HepG2 (cell line): Measurements from ENCODE around the gene MRPL14. TPM values are rescaled to one million over a fixed set of nuclear protein-coding genes. Genes with fewer than 3 reads are reported as not detected.
A peak's percentile ranks its signal among the peaks of the same experiment; 100 is the strongest.

Source experiments
- FOXK1 ChIP-seq: sonication (generic); formaldehyde crosslinking; IDR thresholded peaks from 2 replicates; pipeline ENCODE4 v1.4.0; 2020; ENCODE audit warnings: low read depth, missing genetic modification reagents, borderline replicate concordance
- GRHL1 ChIP-seq: sonication (generic); formaldehyde crosslinking; conservative IDR thresholded peaks from 2 replicates; pipeline ENCODE4 v1.8.0; 2022; ENCODE audit warnings: missing genetic modification reagents
- HCFC1 ChIP-seq: fragments of 150-350 bp; IDR thresholded peaks from 2 replicates; pipeline ENCODE4 v1.6.1; 2014; ENCODE audit warnings: low read depth, low read length
- KAT7 ChIP-seq: IDR thresholded peaks from 2 replicates; pipeline ENCODE4 v1.6.1; 2018; ENCODE audit warnings: borderline replicate concordance, missing compliant biosample characterization
- MAFG ChIP-seq: sonication (generic); formaldehyde crosslinking; IDR thresholded peaks from 2 replicates; pipeline ENCODE4 v1.5.1; 2020; ENCODE audit warnings: mild to moderate bottlenecking, missing genetic modification reagents
- MAZ ChIP-seq, 2 experiments: sonication (generic) in 1 of 2; formaldehyde crosslinking in 1 of 2; IDR thresholded peaks; 2 replicates each; pipeline versions ENCODE4 v1.5.0 to v1.6.1; 2012 to 2020; ENCODE audit warnings: low read depth in 2 of 2, mild to moderate bottlenecking in 2 of 2, borderline replicate concordance in 1 of 2, improper control_type of control experiment in 1 of 2, low read length in 1 of 2, missing genetic modification reagents in 1 of 2, moderate library complexity in 1 of 2
- NFE2 ChIP-seq: sonication (generic); formaldehyde crosslinking; IDR thresholded peaks from 2 replicates; pipeline ENCODE4 v1.4.0; 2020; ENCODE audit warnings: missing genetic modification reagents
- PBX3 ChIP-seq: sonication (generic); formaldehyde crosslinking; IDR thresholded peaks from 2 replicates; pipeline ENCODE4 v1.8.1; 2023; ENCODE audit warnings: missing genetic modification reagents, inconsistent platforms, borderline replicate concordance
- TRIM24 ChIP-seq: sonication (generic); formaldehyde crosslinking; IDR thresholded peaks from 2 replicates; pipeline ENCODE4 v1.8.0; 2022; ENCODE audit warnings: mild to moderate bottlenecking, missing genetic modification reagents
- ZBTB38 ChIP-seq: sonication (generic); formaldehyde crosslinking; IDR thresholded peaks from 2 replicates; pipeline ENCODE4 v1.5.1; 2020; ENCODE audit warnings: mild to moderate bottlenecking, missing genetic modification reagents
- ZFP1 ChIP-seq: IDR thresholded peaks from 2 replicates; pipeline ENCODE4 v1.6.1; 2016
- ZNF232 ChIP-seq: sonication (generic); formaldehyde crosslinking; IDR thresholded peaks from 2 replicates; pipeline ENCODE4 v1.4.0; 2020; ENCODE audit warnings: missing genetic modification reagents, borderline replicate concordance
- ZNF44 ChIP-seq: sonication (generic); formaldehyde crosslinking; IDR thresholded peaks from 2 replicates; pipeline ENCODE4 v1.5.1; 2020; ENCODE audit warnings: mild to moderate bottlenecking, missing genetic modification reagents
- ZNF446 ChIP-seq: sonication (generic); formaldehyde crosslinking; IDR thresholded peaks from 2 replicates; pipeline ENCODE4 v1.5.0; 2020; ENCODE audit warnings: mild to moderate bottlenecking, missing genetic modification reagents
- ZNF512 ChIP-seq: sonication (generic); formaldehyde crosslinking; IDR thresholded peaks from 2 replicates; pipeline ENCODE4 v1.4.0; 2020; ENCODE audit warnings: mild to moderate bottlenecking, missing genetic modification reagents
- ZNF720 ChIP-seq: sonication (generic); formaldehyde crosslinking; IDR thresholded peaks from 2 replicates; pipeline ENCODE4 v1.4.0; 2020; ENCODE audit warnings: missing genetic modification reagents
- polyA plus RNA-seq, 8 experiments: library from polyadenylated mRNA; depleted of rRNA in 3 of 8; stranded (reverse) in 7 of 8; unstranded in 1 of 8; fragments of >200 nt; fragmentation: Illumina TruSeq in 4 of 8; extraction: Trizol in 4 of 8; gene quantifications; 2 replicates each; pipeline versions ENCODE4 v1.2.1 to v1.2.3, GENCODE V29; 2011 to 2016; ENCODE audit warnings: low read depth in 4 of 8, missing spikeins in 1 of 8, mixed read lengths in 1 of 8; ENCODE audit not compliant: insufficient read depth in 1 of 8
- total RNA-seq, 5 experiments: library from RNA; depleted of rRNA; stranded (reverse); fragments of >200 nt; fragmentation: Illumina TruSeq; extraction: Trizol; gene quantifications; 2 replicates each; pipeline ENCODE4 v1.2.3, GENCODE V29; 2016; ENCODE audit warnings: low read depth in 1 of 5
- TF ChIP-seq, protein P1 (sequence below): sonication (generic); formaldehyde crosslinking; IDR thresholded peaks from 2 replicates; pipeline ENCODE4 v1.5.0; 2020; ENCODE audit warnings: missing genetic modification reagents
- TF ChIP-seq, protein P2 (sequence below): IDR thresholded peaks from 2 replicates; pipeline ENCODE4 v1.6.1; 2016
- TF ChIP-seq, protein P3 (sequence below): sonication (generic); formaldehyde crosslinking; IDR thresholded peaks from 2 replicates; pipeline ENCODE4 v1.8.0; 2022; ENCODE audit warnings: mild to moderate bottlenecking, missing genetic modification reagents, moderate library complexity

MRPL14 gene
- total and polyA plus RNA-seq, 2 of the 13 experiments (the other 11 are each of a cell fraction or from before 2014, with no cell fraction given) = 157 to 178 TPM

DNA sequence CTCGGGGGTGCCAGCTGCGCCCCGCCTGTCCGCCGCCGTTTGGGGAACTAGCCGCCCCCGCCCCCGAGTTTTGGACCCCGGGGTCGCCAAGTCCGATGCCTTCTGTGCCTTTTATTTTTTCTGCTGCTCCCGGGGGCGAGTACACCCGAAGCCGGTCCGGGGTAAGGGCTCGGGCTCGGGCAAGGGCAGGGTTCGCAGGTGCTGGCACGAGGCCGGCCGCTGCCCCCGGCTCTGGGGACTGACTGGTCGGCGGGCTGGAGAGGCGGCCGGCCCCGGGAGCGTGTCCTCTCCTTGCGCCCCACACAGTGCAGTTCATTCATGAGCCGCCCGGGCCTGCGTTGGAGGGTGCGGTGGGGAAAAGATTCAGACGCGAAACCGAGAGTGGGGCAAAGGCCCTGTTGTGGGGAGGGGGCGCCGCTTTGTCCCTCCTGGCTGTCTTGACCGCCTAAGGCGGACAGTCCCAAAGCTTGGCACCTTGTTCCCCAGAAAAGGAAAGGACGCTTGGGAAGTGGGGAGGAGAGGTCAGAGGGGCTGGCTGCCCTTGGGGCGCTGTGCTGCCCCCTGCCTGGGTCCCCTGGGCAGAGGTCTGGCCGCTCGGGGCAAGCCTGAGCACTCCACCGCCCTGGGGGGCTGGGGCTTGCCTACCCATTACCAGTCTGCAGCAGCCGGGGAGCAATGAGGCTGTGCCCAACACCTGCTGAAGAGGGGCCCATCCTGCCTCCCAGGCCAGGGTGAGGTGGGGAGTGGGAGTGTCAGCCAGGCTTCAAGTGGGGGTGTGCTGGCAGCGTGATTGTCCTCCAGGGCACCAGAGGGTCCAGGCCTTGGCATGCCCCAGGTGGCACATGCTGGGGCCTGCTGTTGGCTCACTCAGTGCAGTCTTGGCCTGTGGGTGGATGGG is 1.0 kb upstream of the MRPL14 start (continued):
- TF ChIP-seq GRHL1 (CRISPR knock-in tag) (no peak), ZNF446 (0 out of 2 replicates have a peak, but pooled peaks have one; percentile 67), MAFG (no peak), ZNF720 (CRISPR knock-in tag) (no peak), MAZ (IDR thresholded peaks at IDR 0.05; ENCODE audit: borderline replicate concordance, low read depth, low read length) (no peak), MAZ (CRISPR knock-in tag; IDR thresholded peaks at IDR 0.05; ENCODE audit: low read depth) (peak; percentile 68; the same call in 1 of the 2 replicates), ZNF44 (CRISPR knock-in tag) (0 out of 2 replicates have a peak, but pooled peaks have one; percentile 44), ZNF232 (CRISPR knock-in tag) (no peak), NFE2 (CRISPR knock-in tag) (no peak), TRIM24 (no peak), ZBTB38 (CRISPR knock-in tag) (peak; percentile 22; the same call in 1 of the 2 replicates), KAT7 (CRISPR knock-in tag) (no peak; the same call in 1 of the 2 replicates), HCFC1 (no peak), PBX3 (no peak), ZNF512 (CRISPR knock-in tag) (no peak), FOXK1 (CRISPR knock-in tag) (no peak), ZFP1 (CRISPR knock-in tag) (no peak)
- TF ChIP-seq, protein P1, sequence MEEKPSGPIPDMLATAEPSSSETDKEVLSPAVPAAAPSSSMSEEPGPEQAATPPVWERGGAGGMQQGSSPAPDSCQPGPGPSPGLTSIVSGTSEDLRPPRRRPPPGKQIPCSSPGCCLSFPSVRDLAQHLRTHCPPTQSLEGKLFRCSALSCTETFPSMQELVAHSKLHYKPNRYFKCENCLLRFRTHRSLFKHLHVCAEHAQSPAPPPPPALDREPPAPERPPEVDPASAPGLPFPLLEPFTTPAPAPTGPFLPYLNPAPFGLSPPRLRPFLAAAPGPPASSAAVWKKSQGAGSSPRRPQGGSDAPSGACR (CRISPR knock-in tag) = no peak
- TF ChIP-seq, protein P2, sequence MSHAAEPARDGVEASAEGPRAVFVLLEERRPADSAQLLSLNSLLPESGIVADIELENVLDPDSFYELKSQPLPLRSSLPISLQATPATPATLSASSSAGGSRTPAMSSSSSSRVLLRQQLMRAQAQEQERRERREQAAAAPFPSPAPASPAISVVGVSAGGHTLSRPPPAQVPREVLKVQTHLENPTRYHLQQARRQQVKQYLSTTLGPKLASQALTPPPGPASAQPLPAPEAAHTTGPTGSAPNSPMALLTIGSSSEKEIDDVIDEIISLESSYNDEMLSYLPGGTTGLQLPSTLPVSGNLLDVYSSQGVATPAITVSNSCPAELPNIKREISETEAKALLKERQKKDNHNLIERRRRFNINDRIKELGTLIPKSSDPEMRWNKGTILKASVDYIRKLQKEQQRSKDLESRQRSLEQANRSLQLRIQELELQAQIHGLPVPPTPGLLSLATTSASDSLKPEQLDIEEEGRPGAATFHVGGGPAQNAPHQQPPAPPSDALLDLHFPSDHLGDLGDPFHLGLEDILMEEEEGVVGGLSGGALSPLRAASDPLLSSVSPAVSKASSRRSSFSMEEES = no peak
- TF ChIP-seq, protein P3, sequence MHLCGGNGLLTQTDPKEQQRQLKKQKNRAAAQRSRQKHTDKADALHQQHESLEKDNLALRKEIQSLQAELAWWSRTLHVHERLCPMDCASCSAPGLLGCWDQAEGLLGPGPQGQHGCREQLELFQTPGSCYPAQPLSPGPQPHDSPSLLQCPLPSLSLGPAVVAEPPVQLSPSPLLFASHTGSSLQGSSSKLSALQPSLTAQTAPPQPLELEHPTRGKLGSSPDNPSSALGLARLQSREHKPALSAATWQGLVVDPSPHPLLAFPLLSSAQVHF (CRISPR knock-in tag) = peak; percentile 59; the same call in 1 of the 2 replicates
